Kidney (tissue), 14 donors: Measurements from ENCODE around the gene SERPINB13. TPM values are rescaled to one million over a fixed set of nuclear protein-coding genes. Genes with fewer than 3 reads are reported as not detected.

Experiments
- DNase-seq, 5 donors: peaks; one replicate each; pipeline ENCODE4 v3.0.0-alpha.2; 2013 to 2020
- FAIRE-seq: peaks from 2 replicates; lab custom pipeline; 2012; peaks lifted over from hg19 to GRCh38; lab: Jason Lieb, UNC
- H3K27ac ChIP-seq, 2 donors: one replicate each; pipeline ENCODE4 v1.7.0; 2013; ENCODE audit warnings: low read depth in 2 of 2, low read length in 2 of 2, inconsistent platforms in 1 of 2
- H3K27me3 ChIP-seq: one replicate; pipeline ENCODE4 v1.7.1; 2013; ENCODE audit warnings: low read length, inconsistent platforms; ENCODE audit not compliant: control insufficient read depth, insufficient read depth
- H3K36me3 ChIP-seq, 3 donors: one replicate each; pipeline versions ENCODE4 v1.7.0 to v1.7.1; 2013; ENCODE audit warnings: low read length in 3 of 3, control low read depth in 1 of 3, inconsistent platforms in 1 of 3; ENCODE audit not compliant: insufficient read depth in 3 of 3, control insufficient read depth in 2 of 3
- H3K4me1 ChIP-seq, 3 donors: one replicate each; pipeline versions ENCODE4 v1.7.0 to v1.7.1; 2013; ENCODE audit warnings: low read length in 3 of 3, inconsistent platforms in 1 of 3, low read depth in 1 of 3; ENCODE audit not compliant: control insufficient read depth in 2 of 3, insufficient read depth in 2 of 3
- H3K4me3 ChIP-seq, 3 donors: one replicate each; pipeline versions ENCODE4 v1.7.0 to v1.8.1; 2013; ENCODE audit warnings: low read length in 3 of 3, control low read depth in 1 of 3, inconsistent platforms in 1 of 3
- H3K9ac ChIP-seq, 3 donors: one replicate each; pipeline versions ENCODE4 v1.7.0 to v1.7.1; 2013; ENCODE audit warnings: low read length in 3 of 3, control low read depth in 1 of 3, inconsistent platforms in 1 of 3
- H3K9me3 ChIP-seq, 3 donors: one replicate each; pipeline versions ENCODE4 v1.7.0 to v1.7.1; 2013; ENCODE audit warnings: low read length in 3 of 3, control low read depth in 1 of 3, inconsistent platforms in 1 of 3; ENCODE audit not compliant: control insufficient read depth in 2 of 3, insufficient read depth in 1 of 3
- CTCF ChIP-seq: IDR thresholded peaks from 3 replicates; pipeline ENCODE4 v1.5.1; 2012; ENCODE audit warnings: mild to moderate bottlenecking, moderate library complexity, borderline replicate concordance; ENCODE audit not compliant: insufficient read depth; ENCODE audit errors: extremely low read depth
- intact Hi-C: fragments of 100-400 bp; cut with DNase I; formaldehyde crosslinking; loops from one replicate; pipeline ENCODE4 v1.11.1; 2022
- polyA plus RNA-seq: library from polyadenylated mRNA; stranded (reverse); fragments of 350-450 nt; fragmentation: Illumina TruSeq; extraction: RNeasy Lipid Tissue Mini Kit (QIAGEN cat#74804); gene quantifications from one replicate; pipeline ENCODE4 v1.2.3, GENCODE V29; 2014; ENCODE audit warnings: low read depth, low replicate concordance; ENCODE audit not compliant: insufficient read depth
- total RNA-seq: library from RNA; stranded (reverse); fragmentation: NEBNext Ultra II Directional; extraction: Animal tissue kit (Norgen Biotek cat#: 25700); gene quantifications from one replicate; pipeline ENCODE4 v1.2.1, GENCODE V29; 2021
- donor health status: control.
- donor health status: control.
- donor health status: control.
- donor health status: control.
- donor health status: control.
- donor health status: DM: yes; HTN: yes; CAD: no.
- donor health status: Normal renal cell carcinoma (clear cell type).

Gene SERPINB13
- total and polyA plus RNA-seq, 2 donors from 2014 or later = not detected

DNA sequence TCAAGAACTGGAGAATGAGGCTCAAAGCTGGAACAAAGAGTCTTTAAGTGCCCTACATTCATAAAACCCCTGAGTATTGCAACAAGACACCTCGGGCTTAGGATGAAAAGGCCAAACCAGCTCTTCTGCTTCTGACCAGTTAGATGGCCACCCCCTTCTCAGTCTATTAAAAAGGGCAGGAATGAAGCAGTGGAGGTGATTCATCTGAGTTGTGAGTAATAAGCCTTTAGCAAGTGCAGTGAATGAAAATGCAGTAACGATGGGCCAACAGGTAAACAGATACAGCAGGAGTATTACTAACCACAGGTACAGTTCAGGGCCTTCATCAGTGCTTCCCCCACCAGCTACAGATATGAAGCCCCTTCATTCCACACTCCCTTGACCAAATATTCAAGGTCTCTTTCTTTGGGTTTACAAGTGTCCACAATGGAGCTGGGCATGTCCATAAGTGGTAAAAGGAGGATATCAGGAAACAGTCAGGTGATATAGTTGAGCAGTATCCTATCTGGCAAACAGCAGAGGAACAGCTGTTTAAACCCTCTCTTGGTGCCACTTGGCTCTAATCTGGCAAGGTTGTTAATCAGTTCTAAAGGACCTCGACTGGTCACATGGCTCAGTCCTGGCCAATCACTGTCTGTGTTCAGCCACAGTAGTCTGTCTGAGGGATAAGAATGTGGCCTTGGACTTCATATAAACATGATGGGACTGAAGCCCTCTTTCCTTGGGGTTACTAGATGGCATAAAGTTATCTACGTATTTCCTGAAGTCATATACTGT is 17.8 kb downstream of the SERPINB13 start:
- no peak for FAIRE-seq
- no peak overlapping the region for H3K9ac ChIP-seq
- intact Hi-C loops = no loop called here
- H3K9me3 ChIP-seq = no peaks in the 10 kb centered on the region
- H3K4me3 ChIP-seq = no peak overlapping the region
- no peak for TF ChIP-seq CTCF
- no peak for DNase-seq
- H3K27ac ChIP-seq = no peak overlapping the region
- H3K36me3 ChIP-seq = no peaks in the 10 kb centered on the region
- H3K4me1 ChIP-seq = no peaks in the 10 kb centered on the region
- no peaks in the 10 kb centered on the region for H3K27me3 ChIP-seq

DNA sequence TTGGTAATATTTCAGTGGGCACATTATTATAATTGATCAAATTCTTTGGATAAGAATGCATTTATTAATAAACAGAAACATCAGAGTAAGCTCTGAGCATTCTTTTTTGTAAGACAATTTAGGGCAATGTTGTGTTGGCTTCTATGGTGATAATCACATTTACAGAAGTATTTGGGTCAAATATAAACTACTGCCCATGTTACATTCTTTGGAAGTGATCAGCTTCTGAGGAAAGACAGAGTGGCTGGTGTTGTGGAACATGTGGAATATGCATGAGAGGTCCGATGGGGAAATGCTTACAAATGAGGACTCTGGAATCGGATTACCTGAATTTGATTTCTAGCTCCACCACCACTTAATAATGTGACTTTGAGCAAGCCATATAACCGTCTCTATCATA is 19.4 kb downstream of the SERPINB13 start:
- intact Hi-C loops = no loop called here
- Histone ChIP-seq H3K4me1 (no peaks in the 10 kb centered on the region), H3K9me3 (no peaks in the 10 kb centered on the region), H3K27me3 (no peaks in the 10 kb centered on the region), H3K36me3 (no peaks in the 10 kb centered on the region), H3K4me3 (no peak overlapping the region), H3K9ac (no peak overlapping the region), H3K27ac (no peak overlapping the region)
- DNase-seq (no peak), FAIRE-seq (no peak)
- no peak for TF ChIP-seq CTCF

- intact Hi-C loops = no loop called here
- no peak for FAIRE-seq
- H3K9me3 ChIP-seq = no peaks in the 10 kb centered on the region
Measured at GRCh38 chr18:63613420-63613819, 26.3 kb downstream of the SERPINB13 start.

More at GRCh38 chr18:63613420-63613819, 26.3 kb downstream of the SERPINB13 start:
- Histone ChIP-seq H3K4me3 (no peak overlapping the region), H3K9ac (no peak overlapping the region), H3K27ac (no peak overlapping the region), H3K4me1 (no peaks in the 10 kb centered on the region), H3K27me3 (no peaks in the 10 kb centered on the region), H3K36me3 (no peaks in the 10 kb centered on the region)
- DNase-seq = no peak
- no peak for TF ChIP-seq CTCF
